GM12892 (cell line): ENCODE results near the gene KLK15.

Source experiments
- DNase-seq: peaks from one replicate; pipeline ENCODE4 v3.0.0; 2011; ENCODE audit not compliant: insufficient read length
- FAIRE-seq: peaks from 2 replicates; lab custom pipeline; 2011; peaks lifted over from hg19 to GRCh38; lab: Jason Lieb, UNC
- POLR2A ChIP-seq: IDR thresholded peaks from 2 replicates; pipeline ENCODE4 v1.6.1; 2011; ENCODE audit warnings: low read depth, low read length, control low read depth
- POLR2AphosphoS5 ChIP-seq: IDR thresholded peaks from 2 replicates; pipeline ENCODE4 v1.6.1; 2011; ENCODE audit warnings: low read depth, low read length, control low read depth
- TAF1 ChIP-seq: IDR thresholded peaks from 2 replicates; pipeline ENCODE4 v1.6.1; 2011; ENCODE audit warnings: low read depth, mild to moderate bottlenecking, control low read depth, low read length, borderline replicate concordance

KLK15 gene

GRCh38 chr19:50839712-50840655 is 6.6 kb upstream of the KLK15 start:
- TF ChIP-seq POLR2A (no peak), TAF1 (no peak), POLR2AphosphoS5 (no peak)
- DNase-seq (no peak), FAIRE-seq (no peak)

GRCh38 chr19:50838239-50838638 is 4.9 kb upstream of the KLK15 start:
- FAIRE-seq = peak; percentile 40
- no peak for DNase-seq
- TF ChIP-seq TAF1 (no peak), POLR2A (no peak), POLR2AphosphoS5 (no peak)

- DNase-seq (no peak), FAIRE-seq (no peak)
- no peak for TF ChIP-seq POLR2A
- TF ChIP-seq TAF1 = no peak
- no peak for TF ChIP-seq POLR2AphosphoS5
These were observed 3.9 kb upstream of the KLK15 start for GRCh38 chr19:50837300-50837699.

- DNase-seq (no peak), FAIRE-seq (no peak)
- TF ChIP-seq POLR2A = no peak
- TF ChIP-seq POLR2AphosphoS5 = no peak
- TF ChIP-seq TAF1 = no peak
These were observed 3.3 kb upstream of the KLK15 start for GRCh38 chr19:50836543-50837195.

GRCh38 chr19:50835785-50836542 is 2.6 kb upstream of the KLK15 start:
- peak; percentile 98 for FAIRE-seq
- TF ChIP-seq POLR2AphosphoS5 (peak; percentile 68; the same call in 1 of the 2 replicates), POLR2A (peak; percentile 74; the same call in 1 of the 2 replicates), TAF1 (no peak)
- DNase-seq = peak; percentile 93

GRCh38 chr19:50835103-50835784 is 1.9 kb upstream of the KLK15 start:
- no peak for DNase-seq
- TF ChIP-seq POLR2A (no peak), POLR2AphosphoS5 (no peak), TAF1 (no peak)
- FAIRE-seq = peak; percentile 58

GRCh38 chr19:50833802-50834167 is 411 bp upstream of the KLK15 start:
- TF ChIP-seq TAF1 (no peak), POLR2AphosphoS5 (no peak), POLR2A (no peak)
- FAIRE-seq = no peak
- no peak for DNase-seq

- FAIRE-seq (no peak), DNase-seq (no peak)
- TF ChIP-seq POLR2A = no peak
- no peak for TF ChIP-seq POLR2AphosphoS5
- no peak for TF ChIP-seq TAF1
These were observed 708 bp downstream of the KLK15 start for GRCh38 chr19:50832666-50833065.

- TF ChIP-seq TAF1 (no peak), POLR2A (no peak), POLR2AphosphoS5 (no peak)
- no peak for DNase-seq
- no peak for FAIRE-seq
These were observed 2.4 kb downstream of the KLK15 start for GRCh38 chr19:50831026-50831396.

GRCh38 chr19:50830266-50831025 is 2.9 kb downstream of the KLK15 start:
- DNase-seq (no peak), FAIRE-seq (no peak)

More at GRCh38 chr19:50830266-50831025, 2.9 kb downstream of the KLK15 start:
- TF ChIP-seq POLR2A (no peak), TAF1 (no peak), POLR2AphosphoS5 (no peak)
